LNCaP clone FGC (cell line): ENCODE measurements around the gene ESRRG.

ENCODE experiments used
- DNase-seq: peaks from one replicate; pipeline ENCODE4 v3.0.0-alpha.2; 2011; ENCODE audit warnings: low read depth
- H3K4me3 ChIP-seq: 2 replicates; pipeline ENCODE4 v1.5.1; 2011; ENCODE audit warnings: mild to moderate bottlenecking, low read depth, low read length, control low read depth
- CTCF ChIP-seq: IDR thresholded peaks from 2 replicates; pipeline ENCODE4 v1.5.1; 2012; ENCODE audit warnings: mild to moderate bottlenecking; ENCODE audit not compliant: control insufficient read depth, insufficient read depth; ENCODE audit errors: extremely low read depth

ESRRG gene

DNA sequence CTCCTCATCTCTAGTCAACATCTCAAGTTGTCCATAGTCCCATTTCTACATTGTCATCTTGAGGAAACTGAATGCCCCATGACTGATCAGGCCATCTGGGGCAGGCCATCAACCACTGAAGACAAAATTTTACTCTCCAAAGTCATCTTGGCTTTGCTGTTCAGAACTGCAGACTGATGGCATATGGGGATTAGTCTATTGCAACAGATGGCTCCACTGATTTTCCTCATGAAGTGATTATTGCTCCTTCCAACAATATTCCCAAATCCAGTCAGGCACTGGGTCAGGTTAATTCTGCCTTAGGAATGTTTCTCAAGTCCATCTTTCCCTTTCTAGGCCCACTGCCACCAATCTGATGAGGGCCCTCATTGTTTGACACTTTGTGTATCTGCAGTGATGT lies 101.7 kb downstream of the ESRRG start:
- no peak for TF ChIP-seq CTCF
- no peak overlapping the region for H3K4me3 ChIP-seq

DNA sequence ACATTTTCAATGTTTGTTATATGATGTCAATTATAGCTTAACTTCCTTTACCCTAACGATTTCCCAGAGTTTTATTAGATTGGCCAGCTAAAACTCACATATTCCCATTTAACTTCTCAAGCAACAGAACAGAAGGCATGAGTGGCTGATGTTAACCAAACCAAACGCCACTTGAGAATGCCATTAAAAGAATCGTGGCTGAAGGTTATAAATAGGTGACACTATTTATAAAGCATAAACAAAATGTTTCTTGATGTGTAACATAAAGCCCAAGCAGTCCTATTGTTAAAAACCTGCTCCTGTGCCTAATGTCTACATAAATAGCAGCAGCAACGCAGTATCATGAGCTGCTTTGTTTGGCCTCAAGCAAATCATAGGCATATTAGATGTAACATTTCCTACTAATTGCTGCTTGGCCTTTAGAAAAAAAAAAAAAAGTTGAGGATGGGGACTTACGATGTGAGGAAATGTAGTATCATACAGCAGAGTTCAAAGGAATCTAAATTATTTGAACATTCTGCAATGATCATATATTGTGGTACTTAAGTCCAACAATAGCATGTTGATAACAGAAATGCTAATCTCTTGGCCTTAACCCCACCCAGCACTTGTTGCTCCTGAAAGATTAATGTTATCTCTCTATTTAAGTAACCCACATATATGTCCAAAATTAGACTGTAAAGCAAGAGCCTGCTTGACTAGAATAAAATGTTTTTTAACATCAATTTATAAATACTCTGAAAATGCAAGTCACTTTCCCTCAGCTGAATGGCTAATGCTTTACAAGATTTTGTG lies 106.0 kb downstream of the ESRRG start:
- H3K4me3 ChIP-seq, result no peak overlapping the region
- DNase-seq, result no peak
- TF ChIP-seq CTCF, result no peak

More for the DNA sequence above, 101.7 kb downstream of the ESRRG start:
- DNase-seq, result no peak

- DNase-seq, result no peak
- no peak for TF ChIP-seq CTCF
- no peak overlapping the region for H3K4me3 ChIP-seq
Measured at GRCh38 chr1:216616425-216616824, 106.8 kb downstream of the ESRRG start.

DNA sequence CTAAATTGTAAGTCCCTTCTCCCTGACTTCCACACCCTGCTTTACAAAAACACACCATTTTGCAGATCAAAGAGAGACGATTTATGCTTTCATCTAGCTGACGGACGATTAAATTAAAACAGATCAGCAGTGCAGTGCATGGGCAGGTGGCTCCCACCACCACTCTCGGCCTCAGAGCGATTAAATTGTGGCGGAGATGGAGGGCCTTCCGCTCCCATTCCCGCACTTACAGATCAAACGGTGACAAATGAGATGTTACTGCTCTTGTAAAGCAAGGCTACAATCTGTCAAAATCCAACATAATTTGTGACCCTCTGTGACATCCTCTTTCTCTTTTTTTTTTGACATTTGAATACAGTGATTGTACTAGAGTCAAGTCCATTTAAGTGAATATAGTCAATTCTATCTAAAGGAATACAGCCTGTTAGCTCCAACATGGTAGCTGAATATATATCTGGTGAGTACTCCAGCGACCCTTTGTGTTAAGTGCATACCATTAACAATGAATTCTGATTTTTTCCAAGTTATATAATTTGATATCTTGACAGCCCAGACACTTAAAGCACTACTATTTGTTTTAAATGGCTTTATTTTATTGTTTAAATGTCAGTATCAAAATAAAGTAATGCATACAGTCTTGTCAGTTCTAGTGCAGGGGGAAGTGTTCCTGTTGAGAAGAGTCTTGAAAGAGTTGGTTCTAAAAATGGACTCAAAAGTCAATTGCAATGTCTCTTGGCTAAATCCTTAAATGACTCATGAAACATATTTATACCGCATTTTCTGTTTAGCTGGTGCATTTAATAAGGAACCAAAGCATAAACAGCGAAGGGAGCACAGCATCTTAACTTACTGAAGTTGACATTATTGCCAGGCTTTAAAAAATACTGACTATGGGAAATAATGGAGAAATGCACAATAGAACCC lies 109.0 kb downstream of the ESRRG start:
- no peak for DNase-seq
- no peak overlapping the region for H3K4me3 ChIP-seq
- no peak for TF ChIP-seq CTCF

GRCh38 chr1:216612291-216612690 lies 110.9 kb downstream of the ESRRG start:
- DNase-seq, result no peak
- no peak for TF ChIP-seq CTCF
- no peak overlapping the region for H3K4me3 ChIP-seq

DNA sequence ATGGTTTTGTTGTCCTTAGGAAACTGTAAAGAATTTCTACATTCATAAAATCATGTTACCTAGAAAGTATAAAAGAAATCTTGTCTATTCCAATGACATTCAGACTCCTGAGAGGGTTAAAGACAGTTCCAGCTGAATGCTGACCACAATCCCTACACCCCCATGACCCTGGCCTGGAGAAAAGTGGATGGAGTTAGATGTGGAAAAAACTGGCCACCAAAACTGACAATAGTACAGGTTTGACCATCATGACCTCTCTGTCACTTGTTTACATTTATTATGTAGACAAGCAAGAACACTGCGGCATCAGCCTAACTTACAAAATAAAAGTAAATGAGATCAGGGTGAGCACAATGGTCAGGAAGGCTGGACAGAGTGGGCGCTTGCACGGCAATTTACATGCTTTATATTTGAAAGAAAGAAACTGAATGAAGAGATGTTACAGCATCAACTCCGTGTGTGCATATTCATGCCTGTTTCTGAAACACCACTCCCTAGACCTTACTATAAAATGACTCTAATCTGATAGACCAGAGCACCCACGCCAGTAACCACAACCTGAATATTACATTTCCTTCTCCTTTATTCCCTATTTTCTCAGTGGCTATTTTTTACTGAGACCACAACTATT lies 116.0 kb downstream of the ESRRG start:
- no peak overlapping the region for H3K4me3 ChIP-seq
- no peak for DNase-seq
- no peak for TF ChIP-seq CTCF
